Activated T-cell treated with anti-CD3 and anti-CD28 coated beads, Interleukin-2, amount 50 U/mL, for 1 hour (primary cell): ENCODE measurements around the gene RNF135.
A peak's percentile ranks its signal among the peaks of the same experiment; 100 is the strongest.
"Not testable (repeated sequence)": the region's sequence is repeated elsewhere in the genome, so short reads cannot be mapped to it uniquely, and the experiment has no call there.

Experiments
- DNase-seq: peaks from one replicate; pipeline ENCODE4 v3.0.0-alpha.2; 2020

Gene RNF135

GRCh38 chr17:31004160-31004559 lies 33.3 kb downstream of the RNF135 start:
- DNase-seq = no peak

DNA sequence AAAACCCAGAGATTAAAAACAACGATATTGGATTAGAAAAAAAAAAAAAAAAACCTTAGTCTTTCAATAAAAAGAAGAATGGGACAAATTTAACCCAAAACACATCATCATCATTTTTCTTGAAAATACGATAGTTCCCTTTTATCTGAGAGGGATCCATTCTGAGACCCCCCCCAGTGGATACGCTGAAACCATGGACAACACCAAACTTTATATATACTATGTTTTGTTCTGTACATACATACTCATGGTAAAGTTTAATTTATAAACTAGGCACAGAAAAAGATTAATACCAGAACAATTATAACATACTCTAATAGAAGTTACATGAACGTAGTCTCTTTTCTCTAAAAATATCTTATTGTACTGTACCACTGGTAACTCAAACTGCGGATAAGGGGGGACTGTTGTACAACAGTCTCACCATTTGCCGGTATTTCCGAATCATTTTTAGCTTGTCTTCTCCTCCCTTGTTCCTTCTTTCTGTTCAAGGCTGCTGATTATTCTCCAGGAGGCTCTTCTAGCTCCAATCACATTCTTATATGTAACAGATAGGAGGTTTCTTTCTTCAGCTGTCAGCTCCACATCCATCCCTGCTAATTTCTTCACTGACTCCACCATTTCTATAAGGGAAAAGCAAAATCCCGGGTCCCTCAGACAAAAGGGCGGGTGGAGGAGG lies 37.0 kb downstream of the RNF135 start:
- DNase-seq = no peak

DNA sequence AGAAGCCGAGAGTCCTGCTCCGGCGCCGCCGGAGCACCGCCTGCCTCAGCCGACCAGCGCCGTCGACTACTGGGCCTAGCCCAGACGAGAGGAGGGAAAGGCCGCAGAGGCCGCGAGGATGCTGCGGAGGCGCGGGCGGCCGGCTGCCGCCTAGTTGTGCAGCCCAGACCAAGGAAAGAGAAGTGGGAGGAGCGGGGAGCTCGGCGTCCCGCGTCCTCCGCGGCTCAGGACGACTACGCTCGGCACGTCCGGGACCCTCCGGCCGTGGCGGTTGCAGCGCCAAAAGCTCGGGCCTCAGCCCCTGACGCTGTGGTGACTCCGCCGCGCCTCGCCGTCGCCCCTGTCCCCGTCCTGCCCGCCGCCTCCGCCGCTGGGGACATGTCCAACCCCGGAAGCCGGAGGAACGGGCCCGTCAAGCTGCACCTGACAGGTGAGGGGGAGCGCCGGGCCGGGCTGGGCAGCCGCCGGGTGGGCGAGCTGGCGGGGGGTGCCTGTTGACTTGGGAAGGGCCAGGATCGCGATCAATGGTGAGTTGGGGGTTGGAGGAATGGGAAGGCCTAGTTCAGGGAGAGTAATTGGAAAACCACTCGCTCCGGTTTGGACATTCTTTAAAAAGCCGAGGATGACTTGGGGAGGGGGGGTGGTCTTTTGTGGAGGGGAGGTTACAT lies 37.7 kb downstream of the RNF135 start:
- DNase-seq = peak; percentile 62

DNA sequence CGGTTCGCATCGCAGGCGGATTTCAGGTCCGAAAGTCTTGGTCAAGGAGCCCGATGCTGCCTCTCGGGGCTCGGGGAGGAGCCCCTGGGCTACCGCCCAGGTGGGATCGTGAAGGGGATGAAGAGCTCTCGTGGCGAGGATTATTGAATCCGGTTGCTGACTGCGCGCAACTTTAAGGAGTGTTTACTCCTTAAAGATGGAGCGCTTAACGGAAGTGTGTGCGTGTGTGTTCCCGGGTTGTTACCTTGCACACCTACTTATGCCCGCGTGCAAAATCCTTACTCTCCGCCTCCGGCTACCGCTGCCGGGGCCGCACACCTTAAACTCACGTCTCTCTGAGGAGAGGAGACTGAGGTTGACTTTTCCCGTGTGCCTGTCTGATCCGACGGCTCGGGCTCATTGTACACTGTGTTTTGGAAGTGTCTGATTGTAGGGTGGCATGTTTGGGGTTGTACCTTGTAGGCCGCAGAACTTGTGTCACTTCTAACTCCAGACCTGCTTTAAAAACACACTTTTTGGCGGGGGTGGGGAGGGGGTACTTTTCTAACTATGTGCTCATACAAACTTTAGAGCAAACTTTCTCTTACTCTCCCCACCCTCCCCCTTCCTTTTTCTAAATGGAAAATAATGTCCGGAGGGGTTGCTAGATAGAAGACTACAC lies 38.3 kb downstream of the RNF135 start:
- DNase-seq = peak; percentile 36

- DNase-seq = not testable (repeated sequence)
These were observed 39.2 kb downstream of the RNF135 start for GRCh38 chr17:31010014-31010413.

DNA sequence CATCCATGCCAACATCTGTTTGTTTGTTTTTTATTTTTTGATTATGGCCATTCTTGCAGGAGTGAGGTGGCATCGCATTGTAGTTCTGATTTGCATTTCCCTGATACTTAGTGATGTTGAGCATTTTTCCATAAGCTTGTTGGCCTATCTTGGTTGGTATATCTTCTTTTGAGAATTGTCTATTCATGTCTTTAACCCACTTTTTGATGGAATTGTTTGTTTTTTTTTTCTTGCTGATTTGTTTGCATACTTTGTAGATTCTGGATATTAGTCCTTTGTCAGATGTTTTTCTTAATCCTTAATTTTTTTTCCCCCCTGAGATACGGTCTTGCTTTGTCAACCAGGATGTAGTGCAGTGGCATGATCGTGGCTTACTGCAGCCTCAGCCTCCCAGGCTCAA lies 43.0 kb downstream of the RNF135 start:
- DNase-seq = no peak

DNA sequence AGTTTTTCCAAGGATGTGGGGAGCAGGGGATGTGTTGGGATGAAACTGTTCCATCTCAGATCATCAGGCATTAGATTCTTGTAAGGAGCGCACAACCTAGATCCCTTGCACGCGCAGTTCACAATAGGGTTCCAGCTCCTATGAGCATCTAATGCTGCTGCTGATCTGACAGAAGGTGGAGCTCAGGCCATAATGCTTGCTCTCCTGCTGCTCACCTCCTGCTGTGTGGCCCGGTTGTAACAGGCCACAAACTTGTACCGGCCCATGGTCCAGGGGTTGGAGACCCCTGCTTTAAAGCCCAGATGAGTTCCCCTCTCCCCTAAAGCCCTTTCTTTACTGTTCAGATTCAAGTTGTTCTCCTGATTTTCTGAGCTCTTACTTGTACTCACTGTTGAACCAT lies 44.8 kb downstream of the RNF135 start:
- DNase-seq = no peak

- DNase-seq = no peak
These were observed 48.2 kb downstream of the RNF135 start for GRCh38 chr17:31019004-31019403.

- DNase-seq = not testable (repeated sequence)
These were observed 52.3 kb downstream of the RNF135 start for GRCh38 chr17:31023171-31023570.

DNA sequence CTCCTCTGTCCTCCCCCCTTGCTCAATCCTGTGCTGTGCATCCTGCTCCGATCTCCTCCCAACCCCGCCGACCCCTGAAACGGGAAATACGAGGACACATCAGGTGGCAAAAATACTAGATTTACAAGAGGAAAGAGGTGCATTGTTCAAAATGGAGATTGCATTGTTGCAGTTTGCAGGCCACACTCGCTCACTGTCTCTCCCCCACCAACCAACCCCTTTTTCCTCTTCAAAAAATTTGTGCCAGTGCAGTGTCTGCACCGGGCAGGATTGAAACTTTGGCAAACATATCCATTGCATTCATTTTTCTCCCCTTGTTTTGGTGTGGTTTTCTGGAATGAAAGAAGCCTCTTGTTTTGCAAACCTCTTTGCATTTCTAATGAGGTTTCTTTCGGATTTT lies 61.0 kb downstream of the RNF135 start:
- no peak for DNase-seq

GRCh38 chr17:31035611-31036010 lies 64.8 kb downstream of the RNF135 start:
- not testable (repeated sequence) for DNase-seq

GRCh38 chr17:31040837-31041236 lies 70.0 kb downstream of the RNF135 start:
- not testable (repeated sequence) for DNase-seq

- not testable (repeated sequence) for DNase-seq
These were observed 71.5 kb downstream of the RNF135 start for GRCh38 chr17:31042378-31042777.

- DNase-seq = not testable (repeated sequence)
These were observed 76.1 kb downstream of the RNF135 start for GRCh38 chr17:31046856-31047425.

DNA sequence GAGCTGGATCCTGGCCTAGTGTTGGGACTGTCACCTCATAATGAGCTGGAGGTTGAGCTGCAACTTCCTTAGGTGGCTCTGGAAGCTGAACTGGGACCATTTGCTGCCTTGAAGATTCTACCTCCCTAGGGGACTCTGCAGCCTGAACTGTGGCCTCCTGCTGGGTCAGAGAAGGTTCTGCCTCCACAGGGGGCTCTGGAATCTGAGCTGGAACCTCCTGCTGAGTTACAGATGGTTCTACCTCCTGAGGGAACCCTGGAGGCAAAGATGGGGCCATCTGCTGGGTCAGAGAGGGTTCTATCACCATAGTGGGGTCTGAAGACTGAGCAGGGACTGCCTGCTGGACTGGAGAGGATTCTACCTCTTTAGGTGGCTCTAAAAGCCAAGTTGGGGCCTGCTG lies 77.3 kb downstream of the RNF135 start:
- DNase-seq = no peak

- no peak for DNase-seq
These were observed 77.9 kb downstream of the RNF135 start for GRCh38 chr17:31048780-31049179.
